HG02610 (cell line): ENCODE data around the gene ZNF586.
"Not testable (repeated sequence)": the region's sequence is repeated elsewhere in the genome, so short reads cannot be mapped to it uniquely, and the experiment has no call there.

ENCODE experiments used
- ATAC-seq: cut with Tn5 transposase; IDR thresholded peaks from one replicate; pipeline ENCODE4 v1.9.1; 2021; ENCODE audit warnings: mild to moderate bottlenecking, moderate library complexity; ENCODE audit not compliant: unreplicated experiment

ZNF586 gene

DNA sequence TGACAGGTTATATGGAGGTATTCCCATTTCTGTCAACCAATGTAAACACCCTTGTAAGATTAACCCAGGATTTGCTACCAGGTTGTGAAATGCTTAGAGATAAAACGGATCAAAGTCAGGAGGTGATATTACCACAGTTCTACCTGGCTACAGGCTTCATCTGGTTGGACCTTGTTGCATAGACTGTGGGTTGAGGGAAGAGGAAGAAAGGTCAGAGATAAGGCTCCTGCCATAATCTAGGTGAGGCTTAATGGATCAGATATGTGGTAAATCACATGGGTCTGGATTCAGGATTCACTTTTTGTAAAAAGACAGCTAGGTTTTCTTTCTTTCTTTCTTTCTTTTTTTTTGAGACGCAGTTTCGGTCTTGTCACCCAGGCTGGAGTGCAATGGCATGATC, 52.0 kb downstream of the ZNF586 start:
- not testable (repeated sequence) for ATAC-seq

GRCh38 chr19:57823155-57823554, 53.7 kb downstream of the ZNF586 start:
- ATAC-seq, result not testable (repeated sequence)

GRCh38 chr19:57823608-57824007, 54.1 kb downstream of the ZNF586 start:
- not testable (repeated sequence) for ATAC-seq

DNA sequence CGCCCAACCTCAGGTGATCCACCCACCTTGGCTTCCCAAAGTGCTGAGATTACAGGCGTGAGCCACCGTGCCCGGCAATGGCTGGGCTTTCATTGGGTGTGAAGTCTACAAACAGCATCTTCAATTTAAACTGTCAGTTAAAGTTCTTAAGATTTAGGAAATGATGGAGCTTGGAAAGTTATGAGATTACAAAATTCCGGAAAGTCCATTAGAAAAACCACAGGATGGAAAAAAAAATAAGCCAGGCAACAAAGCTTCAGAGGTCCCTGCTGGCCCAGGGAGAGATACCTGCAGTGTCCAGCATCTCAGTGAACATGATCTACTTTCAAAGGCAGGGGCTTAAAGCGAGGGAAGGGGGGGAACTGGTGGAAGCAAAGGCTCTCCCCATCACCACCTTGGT, 56.0 kb downstream of the ZNF586 start:
- ATAC-seq, result no peak

- ATAC-seq, result no peak
These were observed 59.8 kb downstream of the ZNF586 start for GRCh38 chr19:57829316-57829715.

DNA sequence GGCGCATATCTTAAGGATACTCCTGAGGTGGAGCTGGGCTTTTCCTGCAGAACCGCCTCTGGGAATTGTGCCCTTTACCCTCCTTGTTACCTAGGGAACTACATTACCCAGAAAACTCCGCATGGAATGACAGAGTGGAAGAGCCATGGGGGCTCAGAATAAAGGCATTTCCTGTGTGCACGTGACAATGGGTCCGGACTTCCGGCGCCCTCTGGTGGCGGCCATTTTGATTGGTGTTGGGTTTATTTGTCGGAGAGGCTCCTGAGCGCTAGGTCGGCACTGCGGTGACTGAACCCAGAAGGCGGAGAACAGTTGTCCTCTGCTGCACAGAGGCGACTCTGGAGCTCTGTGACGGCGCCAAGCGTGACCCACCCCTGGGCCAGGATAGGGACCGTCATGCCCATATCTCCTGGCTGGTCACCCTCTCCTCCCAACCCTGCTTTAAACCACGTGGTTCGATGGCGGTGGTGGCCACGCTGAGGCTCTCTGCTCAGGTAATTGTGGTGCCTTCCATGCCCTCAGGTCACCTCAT, 60.7 kb downstream of the ZNF586 start, which contains the start of gene ZNF587B:
Gene ZNF587B (plus strand): TSS at position 229 of the 532 bp plus-strand sequence. CDS start 230 bp downstream, at position 459.
- no peak for ATAC-seq
